Measurements from ENCODE around the gene RMDN2.

The RMDN2 gene

DNA sequence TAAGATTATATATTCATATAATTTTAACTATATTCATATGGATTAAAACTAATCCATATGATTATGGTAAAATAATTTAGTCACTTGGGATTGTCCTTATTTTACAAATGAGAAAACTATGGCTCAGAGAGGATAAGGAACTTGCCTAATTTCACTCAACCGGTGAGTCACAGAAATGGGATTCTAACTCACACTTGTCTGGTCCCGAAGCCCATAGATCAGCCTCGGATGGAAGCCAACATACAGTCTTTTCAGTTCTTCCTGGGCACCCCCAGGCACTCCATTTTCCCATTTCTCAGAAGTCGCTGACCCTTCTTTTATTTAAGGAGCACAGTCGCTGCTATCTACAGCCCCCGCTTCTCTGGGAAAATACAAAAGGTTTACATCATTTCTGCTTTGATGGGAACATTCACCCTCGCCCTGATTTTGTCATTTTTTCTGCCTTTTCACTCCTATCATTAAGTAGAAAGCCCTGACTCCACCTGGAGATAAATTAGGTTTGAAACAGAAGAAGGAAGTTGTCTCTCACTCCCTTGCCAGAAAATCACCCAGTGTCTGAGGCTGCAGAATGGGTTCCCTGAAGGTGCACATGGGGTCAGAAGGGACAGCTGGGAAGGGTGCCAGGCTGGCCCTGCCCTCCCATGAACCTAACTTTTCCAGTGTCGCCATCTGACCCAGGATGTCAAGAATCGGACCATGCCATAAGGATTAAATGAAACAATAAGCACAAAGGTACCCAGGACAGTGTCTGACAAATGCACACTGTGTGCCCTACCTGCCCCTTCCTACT, 114.2 kb downstream of the RMDN2 start:
- DNase-seq (ENCODE audit: low spot score), result no peak

GRCh38 chr2:38045811-38046210, 120.7 kb downstream of the RMDN2 start:
- no peak overlapping the region for H3K4me3 ChIP-seq
- no peak for DNase-seq (ENCODE audit: low spot score)
- H3K27ac ChIP-seq, result no peak overlapping the region
- TF ChIP-seq, protein P1, sequence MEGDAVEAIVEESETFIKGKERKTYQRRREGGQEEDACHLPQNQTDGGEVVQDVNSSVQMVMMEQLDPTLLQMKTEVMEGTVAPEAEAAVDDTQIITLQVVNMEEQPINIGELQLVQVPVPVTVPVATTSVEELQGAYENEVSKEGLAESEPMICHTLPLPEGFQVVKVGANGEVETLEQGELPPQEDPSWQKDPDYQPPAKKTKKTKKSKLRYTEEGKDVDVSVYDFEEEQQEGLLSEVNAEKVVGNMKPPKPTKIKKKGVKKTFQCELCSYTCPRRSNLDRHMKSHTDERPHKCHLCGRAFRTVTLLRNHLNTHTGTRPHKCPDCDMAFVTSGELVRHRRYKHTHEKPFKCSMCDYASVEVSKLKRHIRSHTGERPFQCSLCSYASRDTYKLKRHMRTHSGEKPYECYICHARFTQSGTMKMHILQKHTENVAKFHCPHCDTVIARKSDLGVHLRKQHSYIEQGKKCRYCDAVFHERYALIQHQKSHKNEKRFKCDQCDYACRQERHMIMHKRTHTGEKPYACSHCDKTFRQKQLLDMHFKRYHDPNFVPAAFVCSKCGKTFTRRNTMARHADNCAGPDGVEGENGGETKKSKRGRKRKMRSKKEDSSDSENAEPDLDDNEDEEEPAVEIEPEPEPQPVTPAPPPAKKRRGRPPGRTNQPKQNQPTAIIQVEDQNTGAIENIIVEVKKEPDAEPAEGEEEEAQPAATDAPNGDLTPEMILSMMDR (IDR thresholded peaks at IDR 0.05), result no peak

More for the DNA sequence above, 114.2 kb downstream of the RMDN2 start:
- Histone ChIP-seq H3K27ac (no peak overlapping the region), H3K4me3 (no peak overlapping the region)
- TF ChIP-seq, protein P1 (IDR thresholded peaks at IDR 0.05), result no peak

- no peak for DNase-seq (ENCODE audit: low spot score)
- Histone ChIP-seq H3K27ac (no peak overlapping the region), H3K4me3 (no peak overlapping the region)
- TF ChIP-seq, protein P1 (IDR thresholded peaks at IDR 0.05), result no peak
Measured at GRCh38 chr2:38056216-38056615, 131.1 kb downstream of the RMDN2 start.

DNA sequence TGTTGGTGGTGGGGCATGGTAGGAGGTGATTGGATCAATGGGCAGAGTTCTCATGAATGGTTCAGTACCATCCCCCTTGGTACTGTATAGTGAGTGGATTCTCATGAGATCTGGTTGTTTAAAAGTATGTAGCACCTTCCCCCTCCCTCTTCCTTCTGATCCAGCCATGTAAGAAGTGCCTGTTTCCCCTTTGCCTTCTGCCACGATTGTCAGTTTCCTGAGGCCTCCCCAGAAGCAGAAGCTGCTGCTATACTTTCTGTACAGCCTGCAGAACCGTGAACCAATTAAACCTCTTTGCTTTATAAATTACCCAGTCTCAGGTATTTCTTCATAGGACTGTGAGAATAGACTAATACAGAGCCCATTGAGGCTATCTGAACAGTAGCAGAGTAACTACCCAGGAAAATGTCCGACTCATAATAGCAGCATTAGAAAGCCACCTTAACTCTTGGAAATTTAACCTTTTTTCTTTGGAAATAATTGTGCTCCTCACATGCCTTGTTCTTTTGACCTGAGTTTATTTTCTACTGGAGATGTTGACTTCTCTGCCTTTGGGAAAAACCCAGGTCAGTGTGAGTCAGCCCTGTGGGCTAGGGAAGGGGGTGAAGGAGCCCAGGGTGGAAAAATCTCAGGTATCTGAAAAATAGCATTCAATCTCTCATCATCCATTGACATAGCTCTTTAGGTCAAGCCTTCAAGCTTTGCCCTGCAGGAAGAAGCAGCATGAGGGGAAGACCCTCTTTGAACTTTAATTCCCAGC, 132.7 kb downstream of the RMDN2 start:
- Histone ChIP-seq H3K4me3 (no peak overlapping the region), H3K27ac (no peak overlapping the region)
- TF ChIP-seq, protein P1 (IDR thresholded peaks at IDR 0.05), result no peak
- no peak for DNase-seq (ENCODE audit: low spot score)

DNA sequence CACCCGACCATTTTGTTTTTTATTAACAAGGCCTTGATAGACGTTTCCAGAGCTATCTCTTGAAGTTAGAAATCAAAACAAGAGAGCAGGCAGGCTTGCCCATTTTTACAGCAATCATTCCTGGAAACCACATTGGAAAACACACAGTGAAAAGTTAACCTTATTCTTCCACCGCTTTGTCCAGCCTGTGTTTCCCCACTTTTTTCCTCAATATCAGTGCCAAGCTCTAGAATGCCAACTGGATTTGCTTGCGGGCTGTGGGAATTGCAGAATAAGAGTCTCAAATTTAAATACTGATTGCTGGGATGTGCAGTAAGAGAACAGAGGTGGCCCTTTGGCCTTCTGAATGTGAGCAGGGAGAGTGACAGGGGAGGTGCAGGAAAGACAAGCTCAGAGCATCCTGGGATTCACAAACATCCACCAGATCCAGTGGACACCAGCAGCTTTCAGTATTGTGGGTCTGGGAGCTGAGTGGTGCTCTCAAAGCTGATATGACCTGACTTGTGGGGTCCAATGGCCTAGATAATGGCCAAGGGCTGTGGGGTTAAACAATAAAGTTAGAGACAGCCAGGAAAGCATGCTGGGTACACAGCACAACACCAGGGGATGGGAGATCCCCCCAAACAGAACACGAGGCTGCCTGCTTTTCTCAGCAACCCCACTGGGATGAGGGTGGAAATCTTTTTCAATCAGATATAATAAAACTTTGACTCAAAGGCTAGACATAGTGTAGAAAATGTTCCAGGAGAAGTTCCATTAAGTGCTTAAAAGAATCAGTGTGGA, 135.3 kb downstream of the RMDN2 start:
- Histone ChIP-seq H3K27ac (no peak overlapping the region), H3K4me3 (no peak overlapping the region)
- no peak for DNase-seq (ENCODE audit: low spot score)
- TF ChIP-seq, protein P1 (IDR thresholded peaks at IDR 0.05), result no peak

DNA sequence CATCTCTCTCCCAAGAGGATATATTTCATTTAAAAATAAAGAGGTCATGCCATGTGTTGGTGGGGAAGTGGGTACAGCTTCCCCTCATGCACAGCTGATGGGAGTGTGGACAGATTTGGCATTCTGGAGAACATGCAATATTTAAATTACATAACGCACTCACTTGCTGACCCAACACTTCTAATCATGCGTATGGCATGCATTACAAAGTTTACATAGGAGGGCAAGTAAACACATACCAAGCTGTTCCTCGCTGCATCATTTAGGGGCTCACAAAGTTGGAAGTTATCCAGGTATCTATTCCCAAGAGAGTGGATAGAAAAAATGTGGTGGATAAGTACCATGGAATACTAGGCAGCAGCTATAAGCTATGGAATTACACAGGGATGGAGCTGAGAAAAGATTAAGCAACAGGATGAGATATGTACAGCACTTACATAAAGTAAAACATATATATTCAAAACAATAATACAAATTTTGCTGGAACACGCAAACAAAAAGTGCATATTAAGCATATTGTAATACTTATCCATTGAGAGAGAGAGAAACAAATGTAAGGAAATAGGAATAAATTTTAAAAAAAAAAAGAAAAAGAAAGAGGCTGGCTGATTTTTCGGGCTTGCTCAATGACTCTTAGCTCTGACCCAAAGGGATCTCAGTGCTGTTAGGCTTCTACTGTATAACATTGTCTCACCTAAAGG, 139.9 kb downstream of the RMDN2 start:
- TF ChIP-seq, protein P1 (IDR thresholded peaks at IDR 0.05), result no peak
- Histone ChIP-seq H3K4me3 (no peak overlapping the region), H3K27ac (no peak overlapping the region)
- DNase-seq (ENCODE audit: low spot score), result no peak
